HEK293T (cell line): ENCODE measurements around the gene SLC22A15.

Experiments used
- CTCF ChIA-PET: fragments of 350-600 bp; formaldehyde crosslinking; extraction: SDS; loops from one replicate; lab custom pipeline; 2021; ENCODE audit warnings: antibody characterized with exemption, inconsistent platforms; lab: Yijun Ruan, JAX
- POLR2A ChIA-PET: fragments of 350-600 bp; formaldehyde crosslinking; extraction: SDS; loops from one replicate; lab custom pipeline; 2020; ENCODE audit warnings: antibody characterized with exemption, inconsistent platforms; lab: Yijun Ruan, JAX
- DNase-seq: peaks from one replicate; pipeline ENCODE4 v3.0.0; 2012; ENCODE audit warnings: mixed read lengths; ENCODE audit errors: extremely low spot score
- ARNT ChIP-seq: fragments of 450-650 bp; IDR thresholded peaks from 2 replicates; pipeline ENCODE4 v1.6.1; 2017; ENCODE audit warnings: mild to moderate bottlenecking
- BHLHE40 ChIP-seq: fragments of 450-650 bp; IDR thresholded peaks from 2 replicates; pipeline ENCODE4 v1.6.1; 2016; ENCODE audit warnings: mild to moderate bottlenecking, moderate library complexity, borderline replicate concordance
- CTBP1 ChIP-seq: fragments of 450-650 bp; IDR thresholded peaks from 2 replicates; pipeline ENCODE4 v1.6.1; 2016; ENCODE audit warnings: borderline replicate concordance
- ELF4 ChIP-seq: fragments of 450-650 bp; IDR thresholded peaks from 2 replicates; pipeline ENCODE4 v1.6.1; 2017; ENCODE audit warnings: antibody characterized with exemption
- FOXA1 ChIP-seq: fragments of 450-650 bp; IDR thresholded peaks from 2 replicates; pipeline ENCODE4 v1.6.1; 2016; ENCODE audit warnings: mild to moderate bottlenecking
- FOXK2 ChIP-seq: fragments of 450-650 bp; IDR thresholded peaks from 2 replicates; pipeline ENCODE4 v1.6.1; 2016; ENCODE audit warnings: mild to moderate bottlenecking
- FOXM1 ChIP-seq: fragments of 450-650 bp; IDR thresholded peaks from 2 replicates; pipeline ENCODE4 v1.6.1; 2017; ENCODE audit warnings: mild to moderate bottlenecking, borderline replicate concordance
- HDGF ChIP-seq: fragments of 450-650 bp; IDR thresholded peaks from 2 replicates; pipeline ENCODE4 v1.6.1; 2017; ENCODE audit warnings: antibody characterized with exemption, borderline replicate concordance
- L3MBTL2 ChIP-seq: fragments of 450-650 bp; conservative IDR thresholded peaks from 2 replicates; pipeline ENCODE4 v1.6.1; 2016; ENCODE audit warnings: mild to moderate bottlenecking
- LEF1 ChIP-seq: fragments of 450-650 bp; IDR thresholded peaks from 2 replicates; pipeline ENCODE4 v1.6.1; 2017; ENCODE audit warnings: mild to moderate bottlenecking, borderline replicate concordance
- NFRKB ChIP-seq: fragments of 450-650 bp; IDR thresholded peaks from 2 replicates; pipeline ENCODE4 v1.6.1; 2016; ENCODE audit warnings: mild to moderate bottlenecking, moderate library complexity
- SP1 ChIP-seq: fragments of 450-650 bp; IDR thresholded peaks from 2 replicates; pipeline ENCODE4 v1.6.1; 2017
- SUZ12 ChIP-seq: fragments of 450-650 bp; IDR thresholded peaks from 2 replicates; pipeline ENCODE4 v1.6.1; 2016; ENCODE audit warnings: mild to moderate bottlenecking
- TARDBP ChIP-seq: fragments of 450-650 bp; IDR thresholded peaks from 2 replicates; pipeline ENCODE4 v1.6.1; 2016
- ZNF384 ChIP-seq: fragments of 450-650 bp; IDR thresholded peaks from 2 replicates; pipeline ENCODE4 v1.6.1; 2016
- TF ChIP-seq, protein P1 (sequence below): fragments of 450-650 bp; IDR thresholded peaks from 2 replicates; pipeline ENCODE4 v1.6.1; 2016

The SLC22A15 gene

DNA sequence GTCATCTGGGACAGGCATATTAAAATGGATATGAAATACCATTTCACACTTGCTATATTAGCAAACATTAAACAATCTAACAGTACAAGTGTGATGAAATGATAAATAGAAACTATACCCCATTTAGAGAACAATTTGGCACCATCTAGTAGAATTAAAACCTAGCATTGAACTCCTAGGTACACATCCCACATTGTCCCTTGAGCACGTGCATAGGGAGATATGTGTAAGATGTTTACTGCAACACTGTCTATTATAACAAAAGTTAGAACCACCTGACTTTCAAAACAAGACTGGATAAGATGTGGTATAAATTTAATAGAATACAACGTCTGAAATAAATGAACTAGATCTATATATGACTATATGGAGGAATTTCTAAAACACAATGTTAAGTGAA, 3.8 kb downstream of the SLC22A15 start:
- TF ChIP-seq SP1 (no peak), TARDBP (no peak), FOXK2 (no peak), ARNT (no peak), LEF1 (no peak), BHLHE40 (no peak), NFRKB (no peak), L3MBTL2 (no peak)
- ChIA-PET POLR2A (no interaction called here), CTCF (interaction anchor here (1.5 kb wide), 1 partner anchor 17 kb away, joined by 4 read pairs; no protein-coding TSS in a partner anchor)
- no peak for DNase-seq

DNA sequence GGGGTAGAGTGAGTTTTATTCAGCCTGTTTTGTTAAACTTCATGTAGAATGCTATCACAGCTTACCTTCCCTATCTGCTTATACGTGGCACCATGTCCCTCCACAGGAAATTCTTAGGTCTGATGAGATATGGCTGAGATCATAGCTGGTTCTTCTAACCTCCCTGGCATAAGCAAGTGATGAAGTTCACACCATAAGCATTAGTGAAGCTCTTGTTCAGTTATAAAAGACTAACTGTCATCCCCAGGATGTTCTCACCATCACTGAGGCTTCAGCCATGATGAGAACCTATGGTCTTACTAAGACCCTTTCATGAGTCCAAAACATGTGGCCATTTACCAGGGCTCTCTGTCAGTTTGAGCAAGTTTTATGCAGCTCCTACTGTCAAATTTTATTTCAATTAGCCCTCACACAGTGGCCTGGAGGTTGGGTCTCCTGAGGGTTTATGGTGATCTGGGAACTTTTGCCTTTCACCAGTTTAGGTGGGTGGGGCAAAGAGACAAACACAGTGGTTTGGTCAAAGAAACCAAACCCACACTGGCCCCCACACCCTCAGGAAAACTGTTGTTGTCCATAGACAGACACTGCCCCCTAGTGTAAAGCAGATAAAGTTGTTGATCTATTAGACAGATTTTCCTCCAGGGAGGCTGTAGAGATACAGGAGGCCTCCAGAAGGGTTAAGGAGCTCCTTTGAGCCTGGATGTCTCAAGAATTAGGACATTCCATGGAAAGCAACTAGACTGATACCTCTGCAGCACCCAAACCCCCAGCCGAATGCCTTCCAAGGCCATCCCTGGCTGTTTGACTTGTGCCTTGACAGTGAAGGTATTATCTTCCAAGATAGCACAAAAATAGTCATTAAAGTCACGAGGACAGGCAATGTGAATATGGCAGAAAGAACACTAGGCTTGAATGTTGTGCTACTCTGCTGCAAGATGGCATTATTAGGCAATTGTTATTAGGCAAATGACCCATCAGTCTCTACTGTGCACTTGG, 5.0 kb downstream of the SLC22A15 start:
- ChIA-PET CTCF (interaction anchor here (0.6 to 2.6 kb wide), 20 partner anchors 9 to 513 kb away, joined by 3 to 10 read pairs (median 4); no protein-coding TSS in a partner anchor), POLR2A (no interaction called here)
- TF ChIP-seq SP1 (no peak), L3MBTL2 (no peak), ZNF384 (no peak), CTBP1 (no peak), TARDBP (no peak), ELF4 (no peak), LEF1 (no peak), FOXK2 (no peak), FOXA1 (no peak), ARNT (no peak), NFRKB (no peak), SUZ12 (no peak)
- TF ChIP-seq, protein P1, sequence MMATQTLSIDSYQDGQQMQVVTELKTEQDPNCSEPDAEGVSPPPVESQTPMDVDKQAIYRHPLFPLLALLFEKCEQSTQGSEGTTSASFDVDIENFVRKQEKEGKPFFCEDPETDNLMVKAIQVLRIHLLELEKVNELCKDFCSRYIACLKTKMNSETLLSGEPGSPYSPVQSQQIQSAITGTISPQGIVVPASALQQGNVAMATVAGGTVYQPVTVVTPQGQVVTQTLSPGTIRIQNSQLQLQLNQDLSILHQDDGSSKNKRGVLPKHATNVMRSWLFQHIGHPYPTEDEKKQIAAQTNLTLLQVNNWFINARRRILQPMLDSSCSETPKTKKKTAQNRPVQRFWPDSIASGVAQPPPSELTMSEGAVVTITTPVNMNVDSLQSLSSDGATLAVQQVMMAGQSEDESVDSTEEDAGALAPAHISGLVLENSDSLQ: no peak
- peak; percentile 73 for DNase-seq

DNA sequence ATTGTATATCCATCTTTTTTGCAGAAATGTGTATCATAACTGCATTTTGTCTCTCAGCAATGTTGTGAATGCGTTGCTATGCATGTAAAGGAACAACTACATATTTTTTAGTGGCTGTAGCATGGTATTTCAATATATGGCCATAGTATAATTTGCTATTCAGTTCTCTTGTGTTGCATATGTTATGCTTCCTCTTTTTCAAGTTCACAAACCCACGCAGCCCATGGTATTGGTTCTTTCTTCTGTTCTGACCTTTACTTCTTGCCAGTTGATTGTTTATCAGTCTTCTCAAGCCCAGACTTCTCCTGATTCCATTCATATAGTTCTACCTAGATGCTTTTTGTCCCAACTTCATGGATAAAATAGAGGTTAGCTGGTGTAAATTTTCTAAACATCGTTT, 6.1 kb downstream of the SLC22A15 start:
- DNase-seq: no peak
- ChIA-PET POLR2A (no interaction called here), CTCF (interaction anchor here (0.6 to 2.6 kb wide), 4 partner anchors 10 to 266 kb away, joined by 3 to 10 read pairs (median 6); no protein-coding TSS in a partner anchor)
- TF ChIP-seq L3MBTL2 (no peak), ARNT (no peak), HDGF (no peak), SP1 (no peak), FOXA1 (no peak), CTBP1 (no peak), FOXK2 (no peak), FOXM1 (no peak), ZNF384 (no peak), TARDBP (no peak), NFRKB (no peak), LEF1 (no peak)
- TF ChIP-seq, protein P1: no peak

GRCh38 chr1:115983584-115983983, 7.3 kb downstream of the SLC22A15 start:
- CTCF ChIA-PET: interaction anchor here (1.5 to 1.7 kb wide), 2 partner anchors 176 to 219 kb away, joined by 3 to 7 read pairs; no protein-coding TSS in a partner anchor
- POLR2A ChIA-PET: no interaction called here
- TF ChIP-seq BHLHE40 (no peak), L3MBTL2 (no peak), NFRKB (no peak), ARNT (no peak), CTBP1 (no peak), ZNF384 (no peak)
- TF ChIP-seq, protein P1: no peak
- no peak for DNase-seq

DNA sequence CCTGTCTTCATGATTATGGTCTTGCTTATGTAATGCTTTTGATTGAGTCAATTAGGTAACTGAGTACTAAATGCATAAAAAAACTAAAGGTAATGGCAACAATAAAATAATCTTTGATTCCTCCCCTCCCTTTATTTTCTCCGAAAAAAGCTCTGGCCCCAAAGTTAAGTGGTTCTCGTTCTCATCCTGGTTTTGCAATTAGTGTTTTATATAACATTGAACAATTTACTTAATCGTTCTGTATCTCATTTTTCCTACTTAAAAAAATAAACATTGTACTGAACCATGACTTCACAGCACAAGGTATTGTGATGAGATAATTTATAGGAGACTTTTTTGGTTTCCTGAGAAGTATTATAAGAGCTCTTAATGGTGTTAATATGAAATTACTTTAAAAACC, 11.3 kb downstream of the SLC22A15 start:
- DNase-seq: no peak
- ChIA-PET POLR2A (no interaction called here), CTCF (interaction anchor here (0.6 kb wide), 1 partner anchor 496 kb away, joined by 3 read pairs; no protein-coding TSS in a partner anchor)
- no peak for TF ChIP-seq ARNT
- TF ChIP-seq LEF1: no peak
- TF ChIP-seq ZNF384: no peak
- TF ChIP-seq BHLHE40: no peak
- no peak for TF ChIP-seq ELF4
- TF ChIP-seq, protein P1: no peak
- TF ChIP-seq TARDBP: no peak
- no peak for TF ChIP-seq HDGF
